Measurements from ENCODE around the gene TPM4.

TPM4 gene

GRCh38 chr19:16124953-16125352 is 48.7 kb downstream of the TPM4 start:
- TF ChIP-seq CTCF (IDR thresholded peaks at IDR 0.05; ENCODE audit: low read depth, low read length), result no peak
- H3K4me3 ChIP-seq (ENCODE audit: low read depth, low read length), result no peak overlapping the region

- TF ChIP-seq CTCF (IDR thresholded peaks at IDR 0.05; ENCODE audit: low read depth, low read length), result no peak
- no peak overlapping the region for H3K4me3 ChIP-seq (ENCODE audit: low read depth, low read length)
Measured at GRCh38 chr19:16125737-16126495, 49.6 kb downstream of the TPM4 start.

- TF ChIP-seq CTCF (IDR thresholded peaks at IDR 0.05; ENCODE audit: low read depth, low read length), result no peak
Measured at GRCh38 chr19:16127080-16127479, 50.8 kb downstream of the TPM4 start.

GRCh38 chr19:16127776-16128371 is 51.6 kb downstream of the TPM4 start:
- no peak for TF ChIP-seq CTCF (IDR thresholded peaks at IDR 0.05; ENCODE audit: low read depth, low read length)
- no peak overlapping the region for H3K4me3 ChIP-seq (ENCODE audit: low read depth, low read length)

More at GRCh38 chr19:16127080-16127479, 50.8 kb downstream of the TPM4 start:
- H3K4me3 ChIP-seq (ENCODE audit: low read depth, low read length), result no peak overlapping the region

- no peak for TF ChIP-seq CTCF (IDR thresholded peaks at IDR 0.05; ENCODE audit: low read depth, low read length)
- H3K4me3 ChIP-seq (ENCODE audit: low read depth, low read length), result no peak overlapping the region
Measured at GRCh38 chr19:16131648-16132047, 55.4 kb downstream of the TPM4 start.

GRCh38 chr19:16133818-16134217 is 57.5 kb downstream of the TPM4 start:
- TF ChIP-seq CTCF (IDR thresholded peaks at IDR 0.05; ENCODE audit: low read depth, low read length), result no peak

GRCh38 chr19:16134510-16134909 is 58.2 kb downstream of the TPM4 start:
- TF ChIP-seq CTCF (IDR thresholded peaks at IDR 0.05; ENCODE audit: low read depth, low read length), result no peak
- H3K4me3 ChIP-seq (ENCODE audit: low read depth, low read length), result no peak overlapping the region

More at GRCh38 chr19:16133818-16134217, 57.5 kb downstream of the TPM4 start:
- no peak overlapping the region for H3K4me3 ChIP-seq (ENCODE audit: low read depth, low read length)
